ENCODE results near the gene KIF12. TPM values are rescaled to one million over a fixed set of nuclear protein-coding genes. Genes with fewer than 3 reads are reported as not detected.

The KIF12 gene
- total and polyA plus RNA-seq, 2 of the 13 experiments (the other 11 are each of a cell fraction or from before 2014, with no cell fraction given), result 1.8 to 12.5 TPM

DNA sequence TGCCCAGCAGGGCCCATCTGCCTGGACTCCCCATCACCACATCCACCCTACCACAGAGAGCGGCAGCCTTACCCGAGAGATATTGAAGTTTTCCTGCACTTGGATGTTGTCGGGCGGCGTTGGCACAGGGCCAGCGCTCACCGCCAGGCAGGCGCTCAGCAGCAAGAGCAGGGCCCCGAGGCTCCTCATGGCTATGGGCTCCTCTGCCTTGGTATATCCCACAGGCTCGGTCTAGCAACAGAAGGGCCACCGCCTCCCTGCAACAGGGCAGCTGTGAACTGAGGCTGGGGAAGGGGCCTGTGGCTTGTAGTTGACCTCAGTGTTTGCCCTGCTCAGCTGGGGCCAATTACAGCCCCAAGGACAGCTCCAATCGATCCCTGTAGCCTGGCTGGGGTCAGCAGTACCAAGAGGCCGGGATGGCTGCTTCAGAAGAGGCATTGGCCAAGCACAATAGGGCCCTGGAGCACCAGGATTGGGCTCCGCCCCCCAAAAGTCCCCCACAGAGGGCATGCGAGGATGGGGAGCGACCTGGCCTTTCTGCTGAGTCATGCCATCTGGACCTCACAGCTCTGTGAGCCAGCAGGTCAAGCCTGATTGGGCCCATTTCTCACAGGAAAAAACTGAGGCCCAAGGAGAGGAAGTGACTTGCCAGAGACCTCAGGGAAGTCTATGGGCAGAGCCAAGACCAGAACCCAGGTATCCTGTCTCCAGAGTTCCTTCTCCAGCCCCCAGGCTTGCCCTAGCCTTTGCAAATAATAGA is 20.9 kb downstream of the KIF12 start, which contains the start of gene AMBP (continued):
- peak; percentile 41; the same call in 1 of the 2 replicates for TF ChIP-seq ELF4 (CRISPR knock-in tag; IDR thresholded peaks at IDR 0.05; ENCODE audit: borderline replicate concordance)
- peak; percentile 75; the same call in 1 of the 2 replicates for TF ChIP-seq ZNF281 (CRISPR knock-in tag; IDR thresholded peaks at IDR 0.05; ENCODE audit: borderline replicate concordance)
- TF ChIP-seq ZNF33B (CRISPR knock-in tag; IDR thresholded peaks at IDR 0.05), result 0 out of 2 replicates have a peak, but pooled peaks have one; percentile 58
- TF ChIP-seq ZNF652 (CRISPR knock-in tag; IDR thresholded peaks at IDR 0.05; ENCODE audit: borderline replicate concordance, low read depth), result peak; percentile 66; the same call in 1 of the 2 replicates
- peak; percentile 94 for TF ChIP-seq SKI (IDR thresholded peaks at IDR 0.05; ENCODE audit: partially characterized antibody)
- TF ChIP-seq MAF1 (CRISPR knock-in tag; IDR thresholded peaks at IDR 0.05; ENCODE audit: borderline replicate concordance), result peak; percentile 84; the same call in 1 of the 2 replicates
- no peak for TF ChIP-seq ZNF780A (CRISPR knock-in tag; IDR thresholded peaks at IDR 0.05)
- peak; percentile 97 for TF ChIP-seq POLR2G (IDR thresholded peaks at IDR 0.05; ENCODE audit: low read depth, low read length)
- TF ChIP-seq, protein P1, sequence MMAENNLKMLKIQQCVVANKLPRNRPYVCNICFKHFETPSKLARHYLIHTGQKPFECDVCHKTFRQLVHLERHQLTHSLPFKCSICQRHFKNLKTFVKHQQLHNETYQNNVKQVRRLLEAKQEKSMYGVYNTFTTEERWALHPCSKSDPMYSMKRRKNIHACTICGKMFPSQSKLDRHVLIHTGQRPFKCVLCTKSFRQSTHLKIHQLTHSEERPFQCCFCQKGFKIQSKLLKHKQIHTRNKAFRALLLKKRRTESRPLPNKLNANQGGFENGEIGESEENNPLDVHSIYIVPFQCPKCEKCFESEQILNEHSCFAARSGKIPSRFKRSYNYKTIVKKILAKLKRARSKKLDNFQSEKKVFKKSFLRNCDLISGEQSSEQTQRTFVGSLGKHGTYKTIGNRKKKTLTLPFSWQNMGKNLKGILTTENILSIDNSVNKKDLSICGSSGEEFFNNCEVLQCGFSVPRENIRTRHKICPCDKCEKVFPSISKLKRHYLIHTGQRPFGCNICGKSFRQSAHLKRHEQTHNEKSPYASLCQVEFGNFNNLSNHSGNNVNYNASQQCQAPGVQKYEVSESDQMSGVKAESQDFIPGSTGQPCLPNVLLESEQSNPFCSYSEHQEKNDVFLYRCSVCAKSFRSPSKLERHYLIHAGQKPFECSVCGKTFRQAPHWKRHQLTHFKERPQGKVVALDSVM (CRISPR knock-in tag; IDR thresholded peaks at IDR 0.05), result peak; percentile 64; the same call in 1 of the 2 replicates
- no peak for TF ChIP-seq SMARCE1 (IDR thresholded peaks at IDR 0.05; ENCODE audit: borderline replicate concordance)
- TF ChIP-seq, protein P2, sequence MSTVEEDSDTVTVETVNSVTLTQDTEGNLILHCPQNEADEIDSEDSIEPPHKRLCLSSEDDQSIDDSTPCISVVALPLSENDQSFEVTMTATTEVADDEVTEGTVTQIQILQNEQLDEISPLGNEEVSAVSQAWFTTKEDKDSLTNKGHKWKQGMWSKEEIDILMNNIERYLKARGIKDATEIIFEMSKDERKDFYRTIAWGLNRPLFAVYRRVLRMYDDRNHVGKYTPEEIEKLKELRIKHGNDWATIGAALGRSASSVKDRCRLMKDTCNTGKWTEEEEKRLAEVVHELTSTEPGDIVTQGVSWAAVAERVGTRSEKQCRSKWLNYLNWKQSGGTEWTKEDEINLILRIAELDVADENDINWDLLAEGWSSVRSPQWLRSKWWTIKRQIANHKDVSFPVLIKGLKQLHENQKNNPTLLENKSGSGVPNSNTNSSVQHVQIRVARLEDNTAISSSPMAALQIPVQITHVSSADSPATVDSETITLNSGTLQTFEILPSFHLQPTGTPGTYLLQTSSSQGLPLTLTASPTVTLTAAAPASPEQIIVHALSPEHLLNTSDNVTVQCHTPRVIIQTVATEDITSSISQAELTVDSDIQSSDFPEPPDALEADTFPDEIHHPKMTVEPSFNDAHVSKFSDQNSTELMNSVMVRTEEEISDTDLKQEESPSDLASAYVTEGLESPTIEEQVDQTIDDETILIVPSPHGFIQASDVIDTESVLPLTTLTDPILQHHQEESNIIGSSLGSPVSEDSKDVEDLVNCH (CRISPR knock-in tag; IDR thresholded peaks at IDR 0.05), result no peak
- TF ChIP-seq PHF8 (CRISPR knock-in tag; IDR thresholded peaks at IDR 0.05), result peak; percentile 67
- peak; percentile 81 for TF ChIP-seq AGO2 (optimal IDR thresholded peaks at IDR 0.05; ENCODE audit: low read depth, low read length)
- peak; percentile 89 for TF ChIP-seq CBX5 (CRISPR knock-in tag; IDR thresholded peaks at IDR 0.05; ENCODE audit: borderline replicate concordance)
- TF ChIP-seq EHMT2 (IDR thresholded peaks at IDR 0.05; ENCODE audit: borderline replicate concordance, low read depth, low read length), result peak; percentile 84; the same call in 1 of the 2 replicates
- TF ChIP-seq SNAPC2 (CRISPR knock-in tag; IDR thresholded peaks at IDR 0.05), result no peak; the same call in 1 of the 2 replicates
- TF ChIP-seq, protein P3, sequence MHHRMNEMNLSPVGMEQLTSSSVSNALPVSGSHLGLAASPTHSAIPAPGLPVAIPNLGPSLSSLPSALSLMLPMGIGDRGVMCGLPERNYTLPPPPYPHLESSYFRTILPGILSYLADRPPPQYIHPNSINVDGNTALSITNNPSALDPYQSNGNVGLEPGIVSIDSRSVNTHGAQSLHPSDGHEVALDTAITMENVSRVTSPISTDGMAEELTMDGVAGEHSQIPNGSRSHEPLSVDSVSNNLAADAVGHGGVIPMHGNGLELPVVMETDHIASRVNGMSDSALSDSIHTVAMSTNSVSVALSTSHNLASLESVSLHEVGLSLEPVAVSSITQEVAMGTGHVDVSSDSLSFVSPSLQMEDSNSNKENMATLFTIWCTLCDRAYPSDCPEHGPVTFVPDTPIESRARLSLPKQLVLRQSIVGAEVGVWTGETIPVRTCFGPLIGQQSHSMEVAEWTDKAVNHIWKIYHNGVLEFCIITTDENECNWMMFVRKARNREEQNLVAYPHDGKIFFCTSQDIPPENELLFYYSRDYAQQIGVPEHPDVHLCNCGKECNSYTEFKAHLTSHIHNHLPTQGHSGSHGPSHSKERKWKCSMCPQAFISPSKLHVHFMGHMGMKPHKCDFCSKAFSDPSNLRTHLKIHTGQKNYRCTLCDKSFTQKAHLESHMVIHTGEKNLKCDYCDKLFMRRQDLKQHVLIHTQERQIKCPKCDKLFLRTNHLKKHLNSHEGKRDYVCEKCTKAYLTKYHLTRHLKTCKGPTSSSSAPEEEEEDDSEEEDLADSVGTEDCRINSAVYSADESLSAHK (CRISPR knock-in tag; IDR thresholded peaks at IDR 0.05; ENCODE audit: borderline replicate concordance), result no peak
